ENCODE measurements around the gene RBM47.

The RBM47 gene

GRCh38 chr4:40373636-40374035, 256.0 kb downstream of the RBM47 start:
- no peak for DNase-seq (ENCODE audit: low read depth in 2 of 2)

Measured in stimulated activated CD4-positive, alpha-beta T cell treated with anti-CD3 and anti-CD28 coated beads, Interleukin-12 subunit alpha, Interleukin-12 subunit beta, amount 100 ng/mL, for 24 hours (primary cell).